ENCODE results near the gene AMHR2. TPM values are rescaled to one million over a fixed set of nuclear protein-coding genes. Genes with fewer than 3 reads are reported as not detected.

The AMHR2 gene
- total and polyA plus RNA-seq, 2 donors (not counting 1 experiment from before 2014, with no cell fraction given), result not detected

- H3K27me3 ChIP-seq (replicated peaks in 1 of 4; ENCODE audit: control extremely low read depth in 1 of 4, control insufficient read depth in 3 of 4, insufficient read depth in 4 of 4, low read length in 3 of 4), result no peaks in the 10 kb centered on the region
- peaks cover 15 to 23% of the 10 kb centered on the region in 2 experiments for H3K36me3 ChIP-seq (replicated peaks in 1 of 2; ENCODE audit: control extremely low read depth in 1 of 2, control insufficient read depth in 1 of 2, extremely low read depth in 1 of 2, insufficient read depth in 2 of 2, low read length in 1 of 2)
- POLR2A ChIA-PET, result interaction anchor here (0.6 to 2.2 kb wide), 13 partner anchors 13 to 902 kb away, joined by 3 to 15 read pairs (median 5); partner anchors contain the start of genes AAAS, HNRNPA1 and TARBP2
- peak overlapping the region; percentile 91 for H2AFZ ChIP-seq (ENCODE audit: insufficient read depth, low read depth, low read length, poor library complexity, severe bottlenecking)
- peak overlapping the region; percentile 76 to 89 for H3K27ac ChIP-seq (ENCODE audit: low read length in 2 of 2)
- H3K27me3 Mint-ChIP-seq, result no peaks in the 10 kb centered on the region
- no peaks in the 10 kb centered on the region for H3K9me3 ChIP-seq (ENCODE audit: control extremely low read depth in 1 of 3, control insufficient read depth in 2 of 3, insufficient read depth in 1 of 3, low read length in 2 of 3)
- no peak for TF ChIP-seq EZH2 (IDR thresholded peaks at IDR 0.05; ENCODE audit: borderline replicate concordance, insufficient read depth, low read depth, low read length, poor library complexity, severe bottlenecking)
- TF ChIP-seq, protein P1, sequence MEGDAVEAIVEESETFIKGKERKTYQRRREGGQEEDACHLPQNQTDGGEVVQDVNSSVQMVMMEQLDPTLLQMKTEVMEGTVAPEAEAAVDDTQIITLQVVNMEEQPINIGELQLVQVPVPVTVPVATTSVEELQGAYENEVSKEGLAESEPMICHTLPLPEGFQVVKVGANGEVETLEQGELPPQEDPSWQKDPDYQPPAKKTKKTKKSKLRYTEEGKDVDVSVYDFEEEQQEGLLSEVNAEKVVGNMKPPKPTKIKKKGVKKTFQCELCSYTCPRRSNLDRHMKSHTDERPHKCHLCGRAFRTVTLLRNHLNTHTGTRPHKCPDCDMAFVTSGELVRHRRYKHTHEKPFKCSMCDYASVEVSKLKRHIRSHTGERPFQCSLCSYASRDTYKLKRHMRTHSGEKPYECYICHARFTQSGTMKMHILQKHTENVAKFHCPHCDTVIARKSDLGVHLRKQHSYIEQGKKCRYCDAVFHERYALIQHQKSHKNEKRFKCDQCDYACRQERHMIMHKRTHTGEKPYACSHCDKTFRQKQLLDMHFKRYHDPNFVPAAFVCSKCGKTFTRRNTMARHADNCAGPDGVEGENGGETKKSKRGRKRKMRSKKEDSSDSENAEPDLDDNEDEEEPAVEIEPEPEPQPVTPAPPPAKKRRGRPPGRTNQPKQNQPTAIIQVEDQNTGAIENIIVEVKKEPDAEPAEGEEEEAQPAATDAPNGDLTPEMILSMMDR (IDR thresholded peaks at IDR 0.05), result no peak
- H3K9ac ChIP-seq (ENCODE audit: low read length), result peak overlapping the region; percentile 67
- H3K4me3 Mint-ChIP-seq, result no peak overlapping the region
- intact Hi-C loops (cut with micrococcal nuclease), result loop anchor here (1.0 to 2.0 kb wide), 9 partner anchors 27 to 248 kb away; partner anchors contain the start of genes ATF7 and PRR13
- DNase-seq (no peak), ATAC-seq (ENCODE audit: low read depth) (no peak)
- peak overlapping the region; percentile 60 to 77 (median 64) for H3K4me3 ChIP-seq (ENCODE audit: control extremely low read depth in 1 of 5, extremely low read depth in 1 of 5, insufficient read depth in 1 of 5, low read depth in 2 of 5, low read length in 4 of 5)
- peaks cover 32% of the 10 kb centered on the region for H3K79me2 ChIP-seq (ENCODE audit: control insufficient read depth, insufficient read depth, low read length)
- WGBS (ENCODE audit: insufficient coverage), result 28% methylated on average over 23 of the region's 23 CpGs
- peak overlapping the region; percentile 79 for H3K4me2 ChIP-seq (replicated peaks; ENCODE audit: low read depth, low read length, poor library complexity, severe bottlenecking)
- H3K4me1 ChIP-seq (ENCODE audit: control insufficient read depth in 2 of 2, insufficient read depth in 2 of 2, low read length in 2 of 2), result peaks cover 37 to 41% of the 10 kb centered on the region in 2 donors
- CTCF ChIA-PET, result interaction anchor here (0.7 to 7.9 kb wide), 9 partner anchors 12 to 129 kb away, joined by 3 to 132 read pairs (median 6); partner anchors contain the start of gene AAAS
- no peak overlapping the region for H3K27ac Mint-ChIP-seq
- peaks cover 31% of the 10 kb centered on the region for H3K4me1 Mint-ChIP-seq
- H3K9me3 Mint-ChIP-seq (ENCODE audit: insufficient read depth), result no peaks in the 10 kb centered on the region
- peaks cover 31% of the 10 kb centered on the region for H4K20me1 ChIP-seq (ENCODE audit: control insufficient read depth, insufficient read depth, low read length, poor library complexity, severe bottlenecking)
Measured at GRCh38 chr12:53378724-53379388, 44.8 kb upstream of the AMHR2 start.
